HT1080 (cell line): ENCODE measurements around the gene FSTL4. TPM values are rescaled to one million over a fixed set of nuclear protein-coding genes. Genes with fewer than 3 reads are reported as not detected.
"Not testable (repeated sequence)": the region's sequence is repeated elsewhere in the genome, so short reads cannot be mapped to it uniquely, and the experiment has no call there.

Experiments used
- DNase-seq: peaks from one replicate; pipeline ENCODE4 v3.0.0-alpha.2; 2015; ENCODE audit warnings: low read depth
- total RNA-seq: library from RNA; depleted of rRNA; stranded (reverse); fragments of >200 nt; shearing (Covaris generic); gene quantifications from 2 replicates; pipeline ENCODE4 v1.2.3, GENCODE V29; 2014

FSTL4 gene
- total RNA-seq, 1 experiment from 2014 or later, result 0.47 TPM

- no peak for DNase-seq
Measured at GRCh38 chr5:133457439-133458355, 154.6 kb downstream of the FSTL4 start.

- DNase-seq, result no peak
Measured at GRCh38 chr5:133456933-133457402, 155.4 kb downstream of the FSTL4 start.

- no peak for DNase-seq
Measured at GRCh38 chr5:133455676-133456075, 156.7 kb downstream of the FSTL4 start.

GRCh38 chr5:133454442-133454841, 157.9 kb downstream of the FSTL4 start:
- no peak for DNase-seq

- no peak for DNase-seq
Measured at GRCh38 chr5:133453831-133454230, 158.5 kb downstream of the FSTL4 start.

GRCh38 chr5:133453084-133453780, 159.1 kb downstream of the FSTL4 start:
- no peak for DNase-seq

- DNase-seq, result no peak
Measured at GRCh38 chr5:133451926-133452325, 160.4 kb downstream of the FSTL4 start.

- no peak for DNase-seq
Measured at GRCh38 chr5:133450286-133450685, 162.1 kb downstream of the FSTL4 start.

- no peak for DNase-seq
Measured at GRCh38 chr5:133449181-133449580, 163.2 kb downstream of the FSTL4 start.

GRCh38 chr5:133446440-133446839, 165.9 kb downstream of the FSTL4 start:
- no peak for DNase-seq

- DNase-seq, result no peak
Measured at GRCh38 chr5:133445744-133446143, 166.6 kb downstream of the FSTL4 start.

GRCh38 chr5:133445204-133445603, 167.1 kb downstream of the FSTL4 start:
- not testable (repeated sequence) for DNase-seq

GRCh38 chr5:133444711-133445110, 167.6 kb downstream of the FSTL4 start:
- DNase-seq, result no peak

- DNase-seq, result no peak
Measured at GRCh38 chr5:133441166-133441815, 171.1 kb downstream of the FSTL4 start.

GRCh38 chr5:133440467-133441115, 171.8 kb downstream of the FSTL4 start:
- no peak for DNase-seq

GRCh38 chr5:133439859-133440258, 172.5 kb downstream of the FSTL4 start:
- DNase-seq, result no peak

- DNase-seq, result no peak
Measured at GRCh38 chr5:133438487-133438886, 173.9 kb downstream of the FSTL4 start.

- DNase-seq, result no peak
Measured at GRCh38 chr5:133434336-133434735, 178.0 kb downstream of the FSTL4 start.

GRCh38 chr5:133433641-133434040, 178.7 kb downstream of the FSTL4 start:
- no peak for DNase-seq

GRCh38 chr5:133432956-133433532, 179.3 kb downstream of the FSTL4 start:
- no peak for DNase-seq

GRCh38 chr5:133431326-133431865, 180.9 kb downstream of the FSTL4 start:
- no peak for DNase-seq
